GM23248 (cell line): ENCODE measurements around the gene SLF2. TPM values are rescaled to one million over a fixed set of nuclear protein-coding genes. Genes with fewer than 3 reads are reported as not detected.

Source experiments
- DNase-seq: peaks from one replicate; pipeline ENCODE4 v3.0.0-alpha.2; 2015
- H2AFZ ChIP-seq: fragments of 200-600 bp; sonication (generic); 2 replicates; pipeline ENCODE4 v1.6.1; 2016; ENCODE audit warnings: antibody characterized with exemption
- H3F3A ChIP-seq: fragments of 200-600 bp; sonication (generic); 2 replicates; pipeline ENCODE4 v1.6.1; 2016; ENCODE audit warnings: mild to moderate bottlenecking, antibody characterized with exemption, mixed run types; ENCODE audit not compliant: insufficient read depth
- H3K27ac ChIP-seq: fragments of 200-600 bp; sonication (generic); 2 replicates; pipeline ENCODE4 v1.5.1; 2016; ENCODE audit warnings: mild to moderate bottlenecking
- H3K27me3 ChIP-seq: fragments of 200-600 bp; sonication (generic); replicated peaks from 2 replicates; pipeline ENCODE4 v1.6.1; 2016; ENCODE audit warnings: mild to moderate bottlenecking; ENCODE audit not compliant: insufficient read depth
- H3K36me3 ChIP-seq: fragments of 200-600 bp; sonication (generic); 2 replicates; pipeline ENCODE4 v1.6.1; 2016; ENCODE audit warnings: low read depth, mild to moderate bottlenecking
- H3K4me1 ChIP-seq: fragments of 200-600 bp; sonication (generic); 2 replicates; pipeline ENCODE4 v1.6.1; 2016; ENCODE audit warnings: mild to moderate bottlenecking; ENCODE audit not compliant: insufficient read depth
- H3K4me2 ChIP-seq: fragments of 200-600 bp; sonication (generic); one replicate; pipeline ENCODE4 v1.6.1; 2016; ENCODE audit warnings: mild to moderate bottlenecking; ENCODE audit not compliant: unreplicated experiment
- H3K4me3 ChIP-seq: fragments of 200-600 bp; sonication (generic); 2 replicates; pipeline ENCODE4 v1.5.1; 2016; ENCODE audit warnings: mild to moderate bottlenecking
- H3K79me2 ChIP-seq: fragments of 200-600 bp; sonication (generic); 2 replicates; pipeline ENCODE4 v1.6.1; 2016; ENCODE audit warnings: mild to moderate bottlenecking; ENCODE audit not compliant: insufficient read depth
- H3K9ac ChIP-seq: fragments of 200-600 bp; sonication (generic); 2 replicates; pipeline ENCODE4 v1.6.1; 2016; ENCODE audit warnings: mild to moderate bottlenecking
- H3K9me2 ChIP-seq: fragments of 200-600 bp; sonication (generic); 2 replicates; pipeline ENCODE4 v1.6.1; 2016; ENCODE audit warnings: mixed run types, mild to moderate bottlenecking, moderate library complexity; ENCODE audit not compliant: insufficient read depth
- H3K9me3 ChIP-seq: fragments of 200-600 bp; sonication (generic); one replicate; pipeline ENCODE4 v1.6.1; 2017; ENCODE audit warnings: low read depth
- H4K20me1 ChIP-seq: fragments of 200-600 bp; sonication (generic); 2 replicates; pipeline ENCODE4 v1.6.0; 2016; ENCODE audit not compliant: insufficient read depth
- EZH2 ChIP-seq: fragments of 200-600 bp; sonication (generic); IDR thresholded peaks from 2 replicates; pipeline ENCODE4 v1.6.1; 2018; ENCODE audit warnings: antibody characterized with exemption, mild to moderate bottlenecking; ENCODE audit not compliant: insufficient read depth, poor library complexity, severe bottlenecking
- EZH2phosphoT487 ChIP-seq: fragments of 200-600 bp; sonication (generic); IDR thresholded peaks from 2 replicates; pipeline ENCODE4 v1.6.1; 2018; ENCODE audit warnings: antibody characterized with exemption, moderate library complexity, mild to moderate bottlenecking, low read depth; ENCODE audit not compliant: insufficient read depth
- WGBS, 2 experiments: methylation state at CpG; one replicate each; pipeline ENCODE4 v1.1.6; 2015 to 2017; ENCODE audit warnings: low lambda C conversion rate in 2 of 2, low coverage in 1 of 2; ENCODE audit errors: missing lambda C conversion rate in 2 of 2; 5-methylcytosine and 5-hydroxymethylcytosine counted together
- in situ Hi-C: fragments of 300-500 bp; cut with MboI; formaldehyde crosslinking; loops from 2 replicates; pipeline ENCODE4 v1.15.0; 2020
- polyA plus RNA-seq: library from polyadenylated mRNA; unstranded; fragments of >200 nt; fragmentation: Nextera tagmentation; extraction: Ambion mirVana; gene quantifications from 2 replicates; pipeline ENCODE4 v1.2.1, GENCODE V29; 2016
- total RNA-seq: library from RNA; depleted of rRNA; stranded (reverse); fragments of >200 nt; shearing (Covaris generic); gene quantifications from 2 replicates; pipeline ENCODE4 v1.2.3, GENCODE V29; 2014

SLF2 gene
- total and polyA plus RNA-seq, 2 experiments from 2014 or later: 12.5 to 15.6 TPM

- H3K27me3 ChIP-seq: no peaks in the 10 kb centered on the region
- H3K36me3 ChIP-seq: peaks cover 15% of the 10 kb centered on the region; the same call in 1 of the 2 replicates
- 92 to 93% methylated on average over 21 of the region's 21 CpGs for WGBS, 2 experiments
- no peaks in the 10 kb centered on the region for H4K20me1 ChIP-seq
- DNase-seq: no peak
- 0 out of 2 replicates have a peak, but pooled peaks cover 6% of the 10 kb centered on the region for H3F3A ChIP-seq
- no peaks in the 10 kb centered on the region for H3K9me3 ChIP-seq
- H3K4me1 ChIP-seq: peaks cover 15% of the 10 kb centered on the region; the same call in 1 of the 2 replicates
- H3K9ac ChIP-seq: no peak overlapping the region
- no peak for TF ChIP-seq EZH2
- no peak for TF ChIP-seq EZH2phosphoT487
- H3K27ac ChIP-seq: no peak overlapping the region
- in situ Hi-C loops: no loop called here
- no peak overlapping the region for H3K4me3 ChIP-seq
- peaks cover 60% of the 10 kb centered on the region for H3K79me2 ChIP-seq
- no peaks in the 10 kb centered on the region for H3K9me2 ChIP-seq
- H2AFZ ChIP-seq: no peak overlapping the region
- no peak overlapping the region for H3K4me2 ChIP-seq
Measured at GRCh38 chr10:100989088-100989487, 76.3 kb downstream of the SLF2 start.

GRCh38 chr10:100993986-100994708 is 81.4 kb downstream of the SLF2 start:
- no peaks in the 10 kb centered on the region for H3K27me3 ChIP-seq
- peaks cover 20% of the 10 kb centered on the region for H3K79me2 ChIP-seq
- H3K36me3 ChIP-seq: peaks cover 15% of the 10 kb centered on the region; the same call in 1 of the 2 replicates
- no peaks in the 10 kb centered on the region for H4K20me1 ChIP-seq
- H3K27ac ChIP-seq: no peak overlapping the region
- no peaks in the 10 kb centered on the region for H3K9me2 ChIP-seq
- H3F3A ChIP-seq: peaks cover 15% of the 10 kb centered on the region; the same call in 1 of the 2 replicates
- 51 to 53% methylated on average over 10 of the region's 10 CpGs for WGBS, 2 experiments
- H3K9me3 ChIP-seq: no peaks in the 10 kb centered on the region
- no peak overlapping the region for H3K4me2 ChIP-seq
- H3K4me1 ChIP-seq: peaks cover 10% of the 10 kb centered on the region
- peak; percentile 62 for DNase-seq
- TF ChIP-seq EZH2: no peak
- no peak for TF ChIP-seq EZH2phosphoT487
- H3K4me3 ChIP-seq: no peak overlapping the region
- H3K9ac ChIP-seq: no peak overlapping the region
- in situ Hi-C loops: no loop called here
- no peak overlapping the region for H2AFZ ChIP-seq

GRCh38 chr10:100995181-100995580 is 82.4 kb downstream of the SLF2 start:
- no peak overlapping the region for H3K27ac ChIP-seq
- in situ Hi-C loops: no loop called here

GRCh38 chr10:100996678-100997359 is 84.1 kb downstream of the SLF2 start:
- H3K4me2 ChIP-seq: peak overlapping the region; percentile 86

More at GRCh38 chr10:100995181-100995580, 82.4 kb downstream of the SLF2 start:
- Histone ChIP-seq H3K4me3 (no peak overlapping the region), H3K4me2 (no peak overlapping the region), H4K20me1 (no peaks in the 10 kb centered on the region), H3F3A (peaks cover 18% of the 10 kb centered on the region; the same call in 1 of the 2 replicates), H3K36me3 (peaks cover 13% of the 10 kb centered on the region; the same call in 1 of the 2 replicates), H3K9me2 (no peaks in the 10 kb centered on the region), H3K9ac (no peak overlapping the region), H2AFZ (no peak overlapping the region), H3K27me3 (no peaks in the 10 kb centered on the region), H3K4me1 (peaks cover 10% of the 10 kb centered on the region), H3K79me2 (peaks cover 14% of the 10 kb centered on the region), H3K9me3 (no peaks in the 10 kb centered on the region)
- TF ChIP-seq EZH2phosphoT487: no peak
- TF ChIP-seq EZH2: no peak
- no peak for DNase-seq
- WGBS, 2 experiments: 64 to 69% methylated on average over 6 of the region's 6 CpGs

More at GRCh38 chr10:100996678-100997359, 84.1 kb downstream of the SLF2 start:
- no peaks in the 10 kb centered on the region for H3K27me3 ChIP-seq
- H3K27ac ChIP-seq: peak overlapping the region; percentile 91
- H3K36me3 ChIP-seq: no peaks in the 10 kb centered on the region
- H3K9me3 ChIP-seq: no peaks in the 10 kb centered on the region
- in situ Hi-C loops: no loop called here
- peaks cover 18% of the 10 kb centered on the region for H3K4me1 ChIP-seq
- peaks cover 21% of the 10 kb centered on the region for H3K79me2 ChIP-seq
- H4K20me1 ChIP-seq: no peaks in the 10 kb centered on the region
- peaks cover 29% of the 10 kb centered on the region for H3F3A ChIP-seq
- WGBS, 2 experiments: 6 to 11% methylated on average over 35 to 46 of the region's 46 CpGs
- DNase-seq: peak; percentile 53
- peak overlapping the region; percentile 98 for H3K4me3 ChIP-seq
- no peak for TF ChIP-seq EZH2phosphoT487
- no peak for TF ChIP-seq EZH2
- no peaks in the 10 kb centered on the region for H3K9me2 ChIP-seq
- peak overlapping the region; percentile 81 for H2AFZ ChIP-seq
- H3K9ac ChIP-seq: peak overlapping the region; percentile 100
